Fibroblast of the conjunctiva (primary cell): ENCODE results near the gene MAPRE2.
"Not testable (repeated sequence)": the region's sequence is repeated elsewhere in the genome, so short reads cannot be mapped to it uniquely, and the experiment has no call there.

Experiments used
- DNase-seq: peaks from one replicate; pipeline ENCODE4 v3.0.0-alpha.2; 2010; ENCODE audit warnings: low read depth

MAPRE2 gene

DNA sequence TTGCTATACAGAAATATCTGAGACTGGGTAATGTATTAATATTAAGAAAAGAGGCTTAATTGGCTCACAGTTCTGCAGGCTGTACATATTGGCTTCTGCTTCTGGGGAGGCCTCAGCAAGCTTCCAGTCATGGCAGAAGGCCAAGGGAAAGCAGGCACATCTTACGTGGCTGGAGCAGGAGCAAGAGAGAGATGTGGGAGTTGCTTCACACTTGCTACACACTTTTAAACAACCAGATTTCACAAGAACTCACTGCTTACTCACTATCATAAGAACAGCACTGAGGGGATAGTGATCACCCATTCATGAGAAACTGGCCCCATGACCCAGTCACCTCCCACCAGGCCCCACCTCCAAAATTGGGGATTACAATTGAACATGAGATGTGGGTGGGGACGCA is 50.6 kb downstream of the MAPRE2 start:
- DNase-seq = no peak

DNA sequence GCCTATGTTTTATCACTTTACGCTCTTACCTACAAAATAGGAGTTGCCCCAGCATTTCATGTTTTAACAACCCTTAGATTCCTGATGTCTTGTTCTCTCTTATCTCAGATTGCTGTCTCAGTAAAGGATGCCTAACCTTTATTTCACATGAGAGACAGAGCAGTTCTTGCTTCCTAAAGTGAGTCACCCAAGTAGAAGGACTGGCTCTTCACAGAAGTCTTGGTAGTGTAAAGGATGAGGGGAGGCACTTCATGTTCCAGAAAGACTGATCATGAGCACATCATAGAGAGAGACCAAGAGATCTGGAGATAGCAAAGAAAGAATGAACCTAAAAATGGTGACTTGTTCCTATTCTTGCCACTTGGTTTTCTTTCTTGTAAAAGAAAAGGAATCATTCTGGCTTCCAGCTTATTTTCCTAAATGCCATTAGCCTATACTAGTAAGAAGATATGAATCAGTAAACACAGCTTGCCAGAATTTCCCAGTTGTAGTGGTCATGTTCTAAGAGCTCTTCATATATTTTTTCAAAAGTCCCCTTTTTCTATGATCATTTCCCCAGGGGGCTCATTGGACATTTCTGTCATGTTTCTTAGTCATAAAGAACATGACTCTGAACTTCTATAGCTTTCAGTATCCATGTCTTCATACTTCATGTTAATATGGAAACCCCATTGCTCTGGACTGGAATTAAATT is 54.9 kb downstream of the MAPRE2 start:
- DNase-seq = no peak

DNA sequence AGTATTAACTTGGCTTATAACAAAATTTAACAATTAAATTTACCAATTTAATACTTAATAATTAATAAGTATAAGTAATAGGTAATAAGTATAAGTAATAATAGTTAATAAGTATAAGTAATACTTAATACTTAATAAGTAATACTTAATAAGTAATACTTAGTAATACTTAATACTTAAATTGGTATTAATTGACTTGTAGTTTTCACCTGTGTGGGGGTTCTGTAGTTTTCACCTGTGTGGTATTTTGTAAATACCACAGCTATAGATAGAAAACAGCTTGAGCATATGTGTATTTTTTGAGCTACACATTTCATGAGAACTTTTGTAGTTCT is 55.4 kb downstream of the MAPRE2 start:
- DNase-seq = no peak

DNA sequence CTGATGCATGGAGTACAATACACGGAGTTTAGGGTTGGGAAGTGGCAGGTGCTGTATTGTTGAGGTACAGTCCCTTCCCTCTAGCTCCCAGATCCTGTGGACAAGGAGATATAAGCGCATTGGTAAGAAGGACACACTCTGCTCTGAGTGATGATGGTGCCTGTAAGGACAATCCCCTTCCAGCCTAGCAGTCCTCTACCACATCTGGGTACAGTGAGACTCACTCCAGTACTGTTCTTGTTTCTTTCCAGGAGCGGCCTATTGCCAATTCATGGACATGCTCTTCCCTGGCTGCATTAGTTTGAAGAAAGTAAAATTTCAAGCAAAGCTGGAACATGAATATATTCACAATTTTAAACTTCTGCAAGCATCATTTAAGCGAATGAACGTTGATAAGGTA is 56.0 kb downstream of the MAPRE2 start:
- no peak for DNase-seq

DNA sequence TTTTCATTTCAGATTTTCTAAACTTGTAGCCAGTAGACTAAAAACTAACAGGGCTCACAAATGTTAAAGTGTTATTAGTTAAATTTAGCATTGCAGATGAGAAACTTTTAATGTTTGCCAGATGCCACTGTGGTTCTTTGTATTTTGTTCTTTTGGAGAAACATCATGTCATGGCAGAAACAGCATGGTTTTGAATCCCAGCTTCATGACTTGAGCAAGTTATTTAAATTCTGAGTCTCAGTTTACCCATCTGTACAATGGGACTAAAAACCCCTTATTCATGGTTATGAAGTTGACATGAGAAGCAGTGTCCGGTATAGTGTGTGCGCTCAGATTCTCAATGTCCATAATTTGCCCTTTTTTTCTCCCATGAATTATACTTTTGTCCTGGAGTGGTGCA is 56.5 kb downstream of the MAPRE2 start:
- no peak for DNase-seq

DNA sequence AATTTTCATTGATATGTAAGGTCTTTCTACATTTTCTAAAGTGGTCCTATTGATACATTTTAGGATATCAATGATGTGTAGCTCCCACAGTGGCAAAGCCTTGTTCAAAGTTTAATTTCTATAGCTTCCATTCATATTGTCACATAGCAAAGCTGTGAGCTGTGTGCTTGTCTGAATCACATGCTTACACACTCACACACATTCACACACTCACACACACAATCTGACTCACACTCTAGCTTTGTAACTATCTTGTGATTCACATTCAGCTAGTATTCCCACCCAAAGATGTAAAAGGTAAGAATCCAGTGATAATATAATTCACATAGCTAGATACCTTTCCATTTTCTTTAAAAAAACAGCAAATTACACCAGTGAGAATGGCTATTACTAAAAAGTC is 58.7 kb downstream of the MAPRE2 start:
- DNase-seq = no peak

DNA sequence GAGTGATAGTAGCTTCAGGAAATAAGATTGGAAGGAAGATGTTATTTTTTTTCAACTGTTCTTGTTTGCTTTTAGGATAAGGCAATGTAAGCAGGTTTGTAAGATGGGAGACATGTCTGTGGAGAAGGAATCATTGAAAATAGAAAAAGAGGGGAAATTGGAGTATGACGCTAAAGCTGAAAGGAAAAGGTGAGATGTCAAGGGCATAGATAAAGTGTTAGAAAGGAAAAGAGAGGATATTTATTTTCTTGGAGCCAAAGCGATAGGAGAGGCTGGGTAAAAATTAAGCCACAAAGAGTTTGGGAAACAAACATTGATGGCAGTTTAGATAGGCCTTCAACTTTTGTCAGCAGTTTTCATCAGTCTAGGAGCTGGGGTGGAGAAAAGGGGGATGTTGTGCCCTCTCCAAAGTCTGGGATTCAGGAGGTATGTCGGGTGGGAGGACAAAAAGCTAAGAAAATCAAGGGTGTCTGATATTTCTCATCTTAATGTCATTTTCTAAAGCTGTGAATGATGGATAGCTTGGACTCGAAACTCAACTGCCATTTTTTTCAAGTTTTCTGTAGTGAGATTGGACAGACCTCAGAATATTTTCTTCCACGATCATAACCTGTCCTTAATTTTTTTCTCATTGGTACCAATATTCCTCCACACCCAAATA is 63.3 kb downstream of the MAPRE2 start:
- no peak for DNase-seq

DNA sequence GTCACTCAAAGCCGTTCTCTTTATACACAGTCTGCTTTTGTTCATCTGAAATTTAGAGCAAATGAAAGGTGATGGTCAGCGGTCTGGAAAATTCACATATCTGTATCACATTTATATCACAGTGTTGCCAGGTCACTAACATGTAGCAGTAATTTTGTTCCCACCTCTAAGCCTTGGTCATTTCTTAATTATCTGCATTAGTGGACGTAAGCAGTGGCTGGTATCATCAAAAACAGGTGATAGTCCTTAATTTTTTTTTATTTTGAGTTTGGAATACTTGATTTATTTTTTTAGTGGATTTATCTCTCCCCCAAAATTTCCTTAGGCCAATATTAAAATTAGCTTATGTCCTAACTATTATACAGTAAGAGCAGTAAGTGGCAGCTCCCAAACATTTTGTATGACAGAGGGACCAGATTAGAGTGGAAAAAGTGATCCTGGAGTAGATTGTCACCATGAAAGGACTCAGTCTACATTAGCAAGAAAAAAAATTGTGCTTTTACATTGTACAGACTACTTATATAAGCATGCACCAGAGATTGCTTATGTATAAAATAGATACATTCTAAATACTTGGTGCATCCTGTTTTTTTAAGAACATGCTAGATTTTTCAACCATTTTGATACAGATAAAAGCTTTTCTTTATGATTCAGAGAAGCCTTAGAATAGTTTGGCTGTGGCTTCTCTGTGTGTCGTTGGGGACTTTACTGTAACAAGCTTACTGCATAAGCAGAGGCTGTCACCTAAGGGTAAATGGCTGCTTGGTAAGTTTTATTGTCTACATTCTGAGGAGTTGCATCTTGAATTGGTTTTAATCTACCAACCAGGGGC is 65.0 kb downstream of the MAPRE2 start:
- no peak for DNase-seq

DNA sequence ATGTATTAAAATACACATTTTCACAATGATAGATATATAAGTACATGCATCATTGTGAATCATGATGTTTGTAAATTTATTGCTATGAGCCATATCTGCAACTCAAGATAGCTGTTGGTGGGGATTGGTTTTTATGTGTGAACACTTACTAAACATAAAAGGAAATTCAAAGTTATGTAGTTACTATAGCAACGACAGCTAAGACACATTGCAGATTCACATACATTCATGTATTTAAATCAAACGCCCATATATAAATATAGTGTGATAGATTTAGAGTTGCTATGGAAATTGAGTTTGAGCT is 65.6 kb downstream of the MAPRE2 start:
- no peak for DNase-seq

DNA sequence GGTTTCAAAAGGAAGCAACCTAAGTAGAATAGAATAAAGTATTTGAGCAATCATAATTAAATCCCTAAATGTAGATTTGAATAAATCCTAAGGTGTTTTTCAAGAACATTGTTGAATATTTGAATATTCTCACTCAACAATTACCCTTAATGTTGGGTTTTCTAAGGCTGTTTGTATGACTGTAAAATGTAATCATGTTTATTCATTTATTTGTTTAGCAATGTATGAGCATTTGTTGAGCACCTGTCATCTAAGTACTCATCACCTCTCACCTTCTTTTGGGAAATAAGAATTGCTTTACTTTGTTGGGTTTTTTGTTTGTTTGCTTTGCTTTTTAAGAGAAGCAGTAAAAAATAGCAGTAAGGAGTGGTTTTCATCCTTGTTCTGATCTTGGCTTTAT is 66.0 kb downstream of the MAPRE2 start:
- DNase-seq = no peak

DNA sequence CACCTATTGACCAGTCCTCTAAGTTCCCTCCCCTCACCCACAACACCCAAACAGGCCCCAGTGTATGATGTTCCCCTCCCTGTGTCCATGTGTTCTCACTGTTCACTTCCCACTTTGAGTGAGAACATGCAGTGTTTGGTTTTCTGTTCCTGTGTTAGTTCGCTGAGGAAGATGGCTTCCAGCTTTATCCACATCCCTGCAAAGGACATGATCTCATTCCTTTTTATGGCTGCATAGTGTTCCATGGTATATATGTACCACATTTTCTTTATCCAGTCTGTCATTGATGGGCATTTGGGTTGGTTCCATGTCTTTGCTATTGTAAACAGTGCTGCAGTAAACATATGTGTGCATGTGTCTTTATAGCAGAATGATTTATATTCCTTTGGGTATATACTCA is 66.9 kb downstream of the MAPRE2 start:
- DNase-seq = not testable (repeated sequence)

DNA sequence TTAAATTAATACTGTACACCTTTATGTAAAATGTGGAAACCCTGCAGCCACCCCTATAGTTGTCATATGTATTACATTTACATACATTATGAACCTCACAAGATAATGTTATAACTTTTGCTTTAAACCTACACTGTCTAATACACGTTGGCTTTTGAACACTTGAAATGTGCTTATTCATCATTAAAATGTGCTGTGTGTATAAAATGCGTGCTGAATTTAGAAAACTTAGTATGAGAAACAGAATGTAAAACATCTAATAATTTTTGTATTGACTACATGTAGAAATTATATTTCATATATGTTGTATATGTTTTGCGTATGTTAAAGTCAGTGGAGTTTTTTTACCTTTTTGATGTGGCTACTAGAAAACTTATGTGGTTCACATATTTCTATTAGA is 68.8 kb downstream of the MAPRE2 start:
- DNase-seq = no peak

DNA sequence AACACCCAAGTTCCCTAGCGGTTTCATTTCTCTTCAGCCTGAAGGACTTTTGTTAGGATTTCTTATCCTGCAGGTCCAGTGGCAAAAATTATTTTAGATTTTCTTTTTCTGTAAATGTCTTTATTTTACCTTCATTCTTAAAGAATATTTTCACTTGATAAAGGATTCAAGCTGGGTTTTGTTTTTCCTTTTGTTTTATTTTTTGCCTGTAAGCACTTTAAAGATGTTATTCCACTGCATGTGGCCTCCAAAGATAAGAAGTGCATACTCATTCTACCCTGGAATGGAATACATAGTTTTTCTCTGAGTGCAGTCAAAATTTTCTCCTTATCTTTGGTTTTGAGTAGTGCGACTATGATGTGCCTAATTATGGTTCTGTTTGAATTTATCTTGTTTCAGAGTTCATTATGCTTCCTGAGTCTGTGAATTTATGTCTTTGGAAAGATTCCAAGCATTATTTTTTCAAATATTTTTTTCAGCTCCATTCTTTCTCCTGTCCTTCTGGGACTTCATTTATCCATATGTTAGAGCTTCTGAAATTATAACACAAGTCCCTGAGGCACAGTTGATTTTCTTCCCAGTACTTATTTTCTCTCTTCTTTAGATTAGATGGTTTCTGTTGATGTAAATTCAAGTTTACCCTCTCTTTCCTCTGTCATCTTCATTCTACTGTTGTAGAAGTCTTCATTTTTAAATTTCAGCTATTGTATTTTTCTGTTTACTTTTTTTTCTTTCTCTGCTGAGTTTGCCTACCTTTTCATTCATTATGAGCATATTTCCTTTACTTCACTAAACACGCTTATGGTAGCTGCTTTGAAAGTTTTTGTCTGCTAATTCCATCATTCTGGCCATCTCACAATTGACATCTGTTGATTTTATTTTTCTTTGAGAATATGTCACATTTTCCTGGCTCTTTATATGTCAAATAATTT is 69.6 kb downstream of the MAPRE2 start:
- DNase-seq = no peak

DNA sequence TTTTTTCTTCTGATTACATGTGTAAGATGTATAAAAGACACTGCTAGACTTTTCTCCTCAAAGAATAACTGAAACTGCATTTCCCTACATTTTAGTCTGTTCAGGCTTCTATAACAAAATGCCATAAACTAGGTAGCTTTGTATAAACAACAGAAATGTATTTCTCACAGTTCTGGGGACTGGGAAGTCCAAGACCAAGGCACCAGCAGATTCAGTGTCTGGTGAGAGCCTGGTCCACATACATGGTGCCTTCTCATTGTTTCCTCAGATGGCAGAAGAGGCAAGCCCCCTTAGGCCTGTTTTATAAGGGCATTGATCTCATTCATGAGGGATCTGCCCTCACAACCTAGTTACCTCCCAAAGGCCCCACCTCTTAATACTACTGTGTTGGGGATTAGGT is 71.5 kb downstream of the MAPRE2 start:
- no peak for DNase-seq

DNA sequence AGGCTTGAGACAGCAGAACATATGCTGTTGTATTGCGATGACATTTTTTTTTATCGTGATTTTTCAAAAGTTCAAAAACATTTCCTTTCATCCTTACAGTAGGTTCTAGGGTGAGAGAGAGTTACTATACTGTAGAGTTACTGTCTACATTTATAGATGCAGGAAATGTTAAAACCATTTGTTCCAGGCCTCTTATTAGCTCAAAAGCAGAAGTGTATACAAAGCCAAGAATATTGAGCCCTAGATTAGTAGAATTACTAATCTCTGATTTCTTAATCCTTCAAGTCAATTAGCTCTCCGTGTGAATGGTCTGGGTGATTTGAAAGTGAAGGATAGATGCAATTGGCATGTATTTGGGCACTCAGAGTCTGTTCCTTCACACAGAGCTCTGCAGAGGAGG is 73.1 kb downstream of the MAPRE2 start:
- DNase-seq = no peak

DNA sequence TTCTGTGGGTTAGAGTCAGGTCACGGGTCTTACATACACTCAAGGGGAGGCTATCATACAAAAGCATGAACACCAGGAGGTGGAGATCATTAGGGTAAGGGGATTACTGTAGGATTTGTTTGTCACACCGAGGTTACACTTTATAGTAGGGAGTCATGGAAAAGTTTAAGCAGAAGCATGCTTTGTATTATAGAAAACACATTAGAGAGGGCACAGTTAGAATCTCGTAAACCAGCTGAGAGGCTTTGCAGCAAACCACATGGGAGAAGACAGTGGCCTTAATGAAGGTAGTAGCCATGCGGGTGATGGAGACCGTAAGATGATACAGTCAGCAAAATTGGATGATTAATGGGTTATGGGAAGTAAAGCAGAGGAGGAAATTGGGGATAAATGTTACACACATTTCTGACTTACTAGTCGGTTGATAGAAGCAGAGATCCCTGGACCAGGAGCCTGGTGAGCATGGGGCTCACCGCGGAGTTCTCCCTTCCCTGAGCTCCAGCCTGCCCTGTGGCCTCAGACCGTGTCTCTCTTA is 75.6 kb downstream of the MAPRE2 start:
- DNase-seq = no peak

DNA sequence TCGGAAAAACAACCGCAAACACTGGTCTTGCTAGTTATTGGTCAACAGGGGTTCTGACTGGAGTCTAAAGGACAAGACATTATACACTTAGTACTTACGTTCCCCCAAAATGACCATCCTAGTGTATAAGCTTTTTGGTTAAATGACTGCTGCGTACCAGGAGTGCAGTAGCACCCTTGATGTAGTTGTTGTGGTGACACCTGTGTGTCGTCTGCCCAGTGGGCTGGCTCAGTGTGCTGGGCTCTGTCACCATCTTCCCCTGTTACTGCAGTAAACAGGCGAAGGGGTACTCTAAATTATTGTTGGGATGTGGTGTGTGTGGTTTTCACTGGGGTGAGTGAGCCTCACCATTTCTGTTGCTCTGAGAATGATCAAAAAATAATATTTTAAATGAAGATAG is 76.2 kb downstream of the MAPRE2 start:
- no peak for DNase-seq

DNA sequence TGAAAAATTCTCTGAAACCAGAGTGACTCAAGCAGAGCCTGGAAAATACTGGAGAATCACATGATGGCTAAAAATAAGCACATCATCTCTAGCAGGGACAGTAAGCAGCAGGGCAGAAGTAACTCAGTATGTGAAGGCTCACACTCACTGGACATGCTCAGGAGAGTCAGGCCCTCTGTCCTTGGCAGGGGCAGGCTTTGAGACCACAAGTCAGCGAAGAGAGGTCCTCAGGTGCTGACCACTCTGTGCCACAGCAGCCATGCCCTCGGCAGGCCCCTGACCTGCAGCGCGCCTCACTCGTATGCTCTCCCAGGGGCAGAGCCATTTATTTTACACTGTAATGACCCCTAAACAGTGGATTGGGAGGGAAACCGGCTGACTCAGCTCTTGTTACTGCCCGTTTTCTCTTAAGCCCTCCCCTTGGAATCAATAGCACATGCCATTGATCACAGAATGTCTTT is 76.8 kb downstream of the MAPRE2 start:
- DNase-seq = no peak

DNA sequence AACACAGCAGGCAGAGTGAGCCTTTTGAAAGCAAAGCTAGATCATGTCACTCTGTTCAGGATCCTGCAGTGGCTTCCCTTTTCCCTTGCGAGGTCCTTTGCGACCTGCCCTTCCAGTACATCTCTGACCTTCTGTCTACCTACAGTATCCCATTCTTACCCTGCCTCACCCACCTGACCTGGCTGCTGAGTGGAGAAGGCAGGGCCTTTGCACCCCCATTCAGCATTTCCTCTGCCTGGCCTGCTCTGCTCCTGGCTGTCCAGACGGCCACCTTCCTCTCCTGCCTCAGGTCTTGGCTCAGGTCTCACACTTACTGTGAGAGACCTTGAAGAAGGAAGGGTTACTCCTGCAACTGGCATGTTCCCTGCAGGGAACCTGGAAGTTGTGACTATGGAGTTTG is 77.4 kb downstream of the MAPRE2 start:
- DNase-seq = no peak

DNA sequence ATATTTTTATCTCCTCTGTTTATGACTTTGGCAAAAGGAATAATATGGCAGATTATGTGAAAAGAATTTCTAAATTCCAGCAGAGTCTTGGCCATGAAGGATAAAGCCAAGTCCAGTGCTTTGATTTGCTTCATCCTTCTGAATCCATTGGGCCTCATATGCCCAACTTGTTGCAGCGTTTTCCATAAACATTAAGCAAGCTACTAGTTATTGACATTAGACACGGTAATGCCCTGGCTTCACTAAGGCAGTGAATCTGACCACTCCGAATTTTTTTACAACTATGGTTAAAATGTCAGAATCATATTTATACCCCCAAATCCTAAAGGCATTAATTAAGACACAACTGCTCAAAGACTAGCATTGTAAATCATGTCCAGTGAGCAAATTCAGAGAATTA is 79.8 kb downstream of the MAPRE2 start:
- DNase-seq = no peak

DNA sequence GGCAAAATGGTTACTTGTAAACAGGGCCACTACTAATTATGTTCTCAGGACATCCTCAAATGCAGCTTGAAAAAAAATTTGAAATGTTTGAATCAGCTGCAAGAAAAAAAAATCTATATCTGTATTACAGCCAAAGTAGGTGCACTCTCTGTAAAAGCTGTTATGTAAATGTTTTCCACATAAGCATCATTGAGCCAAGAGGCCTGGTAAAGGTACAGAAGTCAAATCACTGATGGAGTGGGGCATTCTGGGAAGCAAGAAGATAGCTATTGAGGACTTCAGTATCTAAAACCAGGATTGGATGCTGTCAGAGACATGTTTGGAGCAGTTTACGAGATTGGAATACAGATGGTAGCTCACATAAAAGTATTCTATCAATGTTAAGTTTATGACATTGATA is 80.3 kb downstream of the MAPRE2 start:
- no peak for DNase-seq

DNA sequence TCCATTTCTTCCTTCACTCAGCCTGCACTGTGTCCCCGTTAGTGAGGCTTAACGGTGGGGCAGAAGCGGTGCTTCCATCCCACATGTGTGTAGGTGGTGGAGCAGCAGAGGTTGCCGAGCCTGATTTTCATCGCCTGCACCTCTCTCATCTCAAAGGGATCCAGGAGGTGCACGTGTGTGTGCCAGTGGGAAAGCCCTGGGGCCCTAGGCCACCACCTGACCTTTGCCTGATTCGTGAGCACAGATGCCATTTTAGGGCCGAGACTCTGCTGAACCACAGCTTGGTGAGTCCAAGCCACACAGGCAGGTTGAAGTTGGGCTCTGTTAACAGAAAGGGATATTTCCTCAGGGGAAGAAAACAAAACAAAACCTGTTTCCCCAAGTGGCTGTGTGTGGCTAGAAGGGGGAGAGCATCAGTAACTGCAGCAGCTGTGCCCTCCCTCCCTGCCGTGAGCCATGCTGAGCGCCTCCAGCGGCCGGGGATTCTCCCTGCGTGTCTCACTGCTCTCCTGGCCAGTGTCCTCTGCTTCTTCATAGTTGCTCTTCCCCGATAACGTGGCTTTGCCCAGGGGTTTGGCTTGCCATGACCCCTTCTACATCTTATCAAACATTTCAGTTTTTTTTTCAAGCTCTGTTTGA is 81.5 kb downstream of the MAPRE2 start:
- no peak for DNase-seq
